Kidney epithelial cell (primary cell): ENCODE results near the gene KIAA0930. TPM values are rescaled to one million over a fixed set of nuclear protein-coding genes. Genes with fewer than 3 reads are reported as not detected.
A peak's percentile ranks its signal among the peaks of the same experiment; 100 is the strongest.

ENCODE experiments used
- DNase-seq: peaks from one replicate; pipeline ENCODE4 v3.0.0-alpha.2; 2010; ENCODE audit warnings: low read depth
- H3K27me3 ChIP-seq: 2 replicates; pipeline ENCODE4 v1.6.0; 2011; ENCODE audit warnings: low read length; ENCODE audit not compliant: control insufficient read depth, insufficient read depth
- H3K36me3 ChIP-seq: 2 replicates; pipeline ENCODE4 v1.5.1; 2011; ENCODE audit warnings: low read length; ENCODE audit not compliant: control insufficient read depth, insufficient read depth
- H3K4me3 ChIP-seq: 2 replicates; pipeline ENCODE4 v1.5.1; 2011; ENCODE audit warnings: low read depth, mild to moderate bottlenecking, control low read depth, low read length
- CTCF ChIP-seq: IDR thresholded peaks from 2 replicates; pipeline ENCODE4 v1.5.1; 2011; ENCODE audit warnings: mild to moderate bottlenecking, moderate library complexity, low read length, control low read depth, inconsistent platforms; ENCODE audit not compliant: insufficient read depth, poor library complexity, severe bottlenecking
- total RNA-seq: library from RNA; depleted of rRNA; stranded (reverse); fragments of >200 nt; gene quantifications from 2 replicates; pipeline ENCODE4 v1.2.3, GENCODE V29; 2015

Gene KIAA0930
- total RNA-seq, 1 donor from 2014 or later = 61.1 TPM

DNA sequence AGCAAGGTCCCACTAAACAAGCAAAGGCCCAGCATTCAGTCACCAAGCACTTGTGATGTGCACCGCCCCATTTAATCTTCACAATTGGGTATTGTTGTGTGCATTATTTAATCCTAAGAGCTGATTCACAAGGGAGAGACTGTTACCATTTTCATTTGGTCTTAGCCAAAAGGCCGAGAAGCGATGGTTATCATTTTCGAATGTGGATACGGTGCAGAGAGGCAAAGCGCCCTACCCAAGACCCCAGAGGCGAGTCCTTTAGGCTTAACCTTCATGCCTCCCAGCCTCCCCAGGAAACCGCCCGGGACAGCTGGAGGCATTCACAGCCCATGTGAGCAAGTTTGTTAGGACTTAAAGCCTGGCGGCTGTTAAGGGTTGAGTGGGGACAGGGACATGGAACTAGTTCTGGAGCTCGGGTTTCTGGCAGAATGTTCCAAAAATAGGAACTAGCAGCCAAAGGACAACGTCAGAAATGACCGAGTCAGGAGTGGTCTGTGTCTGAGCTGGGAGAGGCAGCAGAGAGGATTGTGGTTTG, 31.0 kb upstream of the KIAA0930 start:
- TF ChIP-seq CTCF = no peak
- peaks cover 17% of the 10 kb centered on the region for H3K27me3 ChIP-seq
- DNase-seq = no peak
- no peaks in the 10 kb centered on the region for H3K36me3 ChIP-seq
- H3K4me3 ChIP-seq = no peak overlapping the region

DNA sequence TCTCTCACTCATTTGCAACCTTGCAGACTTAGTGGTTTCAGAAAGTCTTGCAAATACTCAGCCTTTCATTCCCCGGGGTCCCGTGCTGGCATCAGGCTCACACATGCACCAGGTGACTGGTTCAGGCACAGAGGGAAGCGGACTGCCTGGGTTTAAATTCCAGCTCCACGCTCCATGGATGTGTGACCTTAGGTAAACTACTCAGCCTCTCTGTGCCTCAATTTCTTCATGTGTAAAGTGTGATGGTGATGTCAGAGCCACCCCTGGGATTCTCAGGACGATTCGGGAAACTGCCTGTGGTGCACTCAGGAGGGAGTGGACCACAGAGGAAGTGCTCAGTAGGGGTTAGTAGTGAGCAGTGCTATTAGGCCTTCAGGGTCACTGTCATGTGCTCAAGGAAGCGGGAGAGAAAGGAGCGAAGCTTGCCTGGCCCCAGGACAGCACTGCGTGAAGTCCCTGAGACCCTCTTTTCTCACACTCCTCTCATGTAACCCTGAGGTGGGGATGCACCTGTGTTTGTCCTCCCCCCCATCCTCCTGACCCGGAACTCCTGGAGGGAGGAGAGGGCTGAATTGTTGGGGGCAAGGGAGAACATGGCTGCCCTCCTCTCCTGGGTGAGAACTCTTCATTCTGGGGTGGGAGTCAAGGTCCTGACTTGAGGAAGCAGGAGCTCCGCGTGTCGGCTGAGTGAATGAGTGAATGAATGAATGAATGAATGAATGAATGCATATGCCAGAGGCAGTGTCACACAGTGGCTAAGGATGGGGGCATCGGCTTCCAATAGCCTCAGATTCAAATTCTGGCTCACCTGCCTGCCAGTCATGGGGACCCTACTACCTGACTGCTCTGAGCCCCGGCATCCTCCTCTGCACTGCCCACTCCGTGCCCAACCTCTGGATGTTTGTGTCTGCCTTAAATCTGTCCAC, 29.7 kb upstream of the KIAA0930 start:
- no peak for TF ChIP-seq CTCF
- DNase-seq = no peak
- Histone ChIP-seq H3K36me3 (no peaks in the 10 kb centered on the region), H3K4me3 (no peak overlapping the region), H3K27me3 (peaks cover 17% of the 10 kb centered on the region)

- DNase-seq = no peak
- H3K27me3 ChIP-seq = peaks cover 17% of the 10 kb centered on the region
These were observed 28.5 kb upstream of the KIAA0930 start for GRCh38 chr22:45268958-45269844.

GRCh38 chr22:45268167-45268957, 27.7 kb upstream of the KIAA0930 start:
- TF ChIP-seq CTCF = no peak
- no peak for DNase-seq
- Histone ChIP-seq H3K36me3 (no peaks in the 10 kb centered on the region), H3K27me3 (peaks cover 17% of the 10 kb centered on the region), H3K4me3 (peak overlapping the region; percentile 50)

More at GRCh38 chr22:45268958-45269844, 28.5 kb upstream of the KIAA0930 start:
- peak overlapping the region; percentile 50 for H3K4me3 ChIP-seq
- no peaks in the 10 kb centered on the region for H3K36me3 ChIP-seq
- peak; percentile 23 for TF ChIP-seq CTCF

DNA sequence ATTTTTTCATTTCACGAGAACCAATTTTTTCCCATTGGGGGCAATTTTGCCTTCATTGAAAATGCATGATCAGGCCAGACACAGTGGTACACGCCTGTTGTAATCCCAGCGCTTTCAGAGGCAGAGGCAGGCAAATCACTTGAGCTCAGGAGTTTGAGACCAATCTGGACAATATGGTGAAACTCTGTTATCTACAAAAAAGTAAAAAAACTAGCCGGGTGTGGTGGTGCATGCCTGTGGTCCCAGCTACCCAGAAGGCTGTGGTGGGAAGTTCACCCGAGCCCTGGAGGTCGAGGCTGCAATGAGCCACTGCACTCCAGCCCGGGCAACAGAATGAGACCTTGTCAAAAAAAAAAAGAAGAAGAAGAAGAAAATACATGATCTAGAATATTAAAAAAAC, 24.8 kb upstream of the KIAA0930 start:
- no peaks in the 10 kb centered on the region for H3K36me3 ChIP-seq
- H3K4me3 ChIP-seq = no peak overlapping the region
- no peak for TF ChIP-seq CTCF
- H3K27me3 ChIP-seq = peaks cover 11% of the 10 kb centered on the region
- DNase-seq = no peak
